NCI-H1436 treated with DMSO at 0.1 percent for 48 hours (cell line): ENCODE measurements around the gene IL17RE.
"Not testable (repeated sequence)": the region's sequence is repeated elsewhere in the genome, so short reads cannot be mapped to it uniquely, and the experiment has no call there.

Experiments used
- DNase-seq: peaks from one replicate; lab custom pipeline; 2025; lab: John Stamatoyannopoulos, UW

IL17RE gene

GRCh38 chr3:9935966-9936510 lies 33.4 kb downstream of the IL17RE start:
- DNase-seq: no peak

DNA sequence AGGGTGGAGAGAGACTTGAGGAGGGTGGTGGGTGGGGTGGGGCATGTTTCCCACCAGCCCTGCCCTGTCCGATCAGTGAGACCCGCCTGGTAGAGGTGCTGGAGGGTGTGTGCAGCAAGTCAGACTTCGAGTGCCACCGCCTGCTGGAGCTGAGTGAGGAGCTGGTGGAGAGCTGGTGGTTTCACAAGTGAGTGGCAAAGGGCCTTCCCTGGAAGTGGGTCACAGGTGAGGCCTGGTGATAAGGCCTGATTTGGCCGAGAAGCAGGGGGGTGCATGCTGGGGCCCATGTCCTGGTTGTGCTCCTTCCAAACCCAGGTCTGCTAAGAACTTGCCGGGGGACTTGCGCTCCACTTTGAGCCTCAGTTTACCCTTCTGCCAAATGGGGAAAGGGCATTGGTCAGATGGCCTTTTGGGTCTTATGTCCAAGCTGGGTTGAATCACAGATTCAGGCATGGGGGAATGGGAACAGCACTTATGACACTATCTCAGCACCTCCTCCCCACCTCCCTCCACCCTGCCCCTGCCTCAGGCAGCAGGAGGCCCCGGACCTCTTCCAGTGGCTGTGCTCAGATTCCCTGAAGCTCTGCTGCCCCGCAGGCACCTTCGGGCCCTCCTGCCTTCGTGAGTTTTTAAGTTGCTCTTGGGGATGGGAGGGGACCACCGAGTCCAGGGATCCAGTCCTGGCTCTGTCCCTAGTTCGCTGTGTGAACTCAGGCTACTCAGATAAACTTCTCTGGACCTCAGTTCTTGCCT lies 35.0 kb downstream of the IL17RE start:
- DNase-seq: no peak

DNA sequence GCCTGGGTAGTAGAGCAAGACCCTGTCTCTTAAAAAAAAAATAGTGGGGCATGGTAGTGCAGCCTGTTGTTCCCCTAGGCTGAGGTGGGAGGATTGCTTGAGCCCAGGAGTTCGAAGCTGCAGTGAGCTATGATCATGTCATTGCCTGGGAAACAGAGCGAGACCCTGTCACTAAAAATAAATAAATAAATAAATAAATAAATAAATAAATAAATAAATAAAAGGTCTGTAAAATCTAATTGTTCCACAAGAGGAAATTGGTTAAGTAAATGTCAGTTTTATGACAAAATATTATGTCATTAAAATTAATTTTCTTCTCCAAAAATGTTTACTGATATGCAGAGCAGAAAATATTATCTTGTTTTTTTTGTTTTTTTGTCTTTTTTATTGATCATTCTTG lies 36.3 kb downstream of the IL17RE start:
- DNase-seq: no peak

- not testable (repeated sequence) for DNase-seq
Observed at GRCh38 chr3:9939906-9940305, 37.3 kb downstream of the IL17RE start.

DNA sequence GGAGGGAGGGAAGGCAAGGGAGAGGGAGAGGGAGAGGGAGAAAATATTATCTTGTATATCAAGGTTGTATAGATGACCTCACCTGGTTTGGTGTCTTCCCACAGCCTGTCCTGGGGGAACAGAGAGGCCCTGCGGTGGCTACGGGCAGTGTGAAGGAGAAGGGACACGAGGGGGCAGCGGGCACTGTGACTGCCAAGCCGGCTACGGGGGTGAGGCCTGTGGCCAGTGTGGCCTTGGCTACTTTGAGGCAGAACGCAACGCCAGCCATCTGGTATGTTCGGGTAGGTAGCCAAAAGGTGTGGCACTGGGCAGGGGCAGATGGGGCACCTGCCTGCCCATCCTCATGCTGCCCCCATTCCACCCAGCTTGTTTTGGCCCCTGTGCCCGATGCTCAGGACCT lies 38.1 kb downstream of the IL17RE start:
- no peak for DNase-seq

DNA sequence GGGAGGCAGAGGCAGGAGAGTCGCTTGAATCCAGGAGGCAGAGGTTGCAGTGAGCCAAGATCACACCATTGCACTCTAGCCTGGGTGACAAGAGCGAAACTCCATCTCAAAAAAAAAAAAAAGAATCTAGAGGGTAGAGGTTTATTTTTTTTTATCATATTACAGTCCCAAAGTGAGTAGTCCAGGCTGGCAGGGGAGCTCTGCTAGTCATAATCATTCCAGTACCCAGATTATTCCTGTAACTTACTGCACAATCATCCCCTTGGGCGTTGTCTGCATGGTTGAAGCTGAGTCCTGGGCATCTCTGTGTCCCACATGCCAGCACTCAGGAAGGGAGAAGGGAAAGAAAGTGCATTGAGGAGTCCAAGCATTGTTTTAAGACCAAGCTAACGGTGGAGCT lies 39.5 kb downstream of the IL17RE start:
- DNase-seq: no peak

- DNase-seq: no peak
Observed at GRCh38 chr3:9942934-9943690, 40.5 kb downstream of the IL17RE start.

DNA sequence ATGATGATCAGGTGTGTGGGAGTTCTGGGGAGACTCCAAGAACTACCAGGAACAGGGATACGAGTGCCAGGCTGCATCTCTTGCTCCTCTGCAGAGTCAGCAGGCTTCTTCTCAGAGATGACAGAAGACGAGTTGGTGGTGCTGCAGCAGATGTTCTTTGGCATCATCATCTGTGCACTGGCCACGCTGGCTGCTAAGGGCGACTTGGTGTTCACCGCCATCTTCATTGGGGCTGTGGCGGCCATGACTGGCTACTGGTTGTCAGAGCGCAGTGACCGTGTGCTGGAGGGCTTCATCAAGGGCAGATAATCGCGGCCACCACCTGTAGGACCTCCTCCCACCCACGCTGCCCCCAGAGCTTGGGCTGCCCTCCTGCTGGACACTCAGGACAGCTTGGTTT lies 41.6 kb downstream of the IL17RE start:
- no peak for DNase-seq

GRCh38 chr3:9945358-9945757 lies 42.7 kb downstream of the IL17RE start:
- no peak for DNase-seq

GRCh38 chr3:9946112-9947024 lies 43.7 kb downstream of the IL17RE start:
- no peak for DNase-seq

DNA sequence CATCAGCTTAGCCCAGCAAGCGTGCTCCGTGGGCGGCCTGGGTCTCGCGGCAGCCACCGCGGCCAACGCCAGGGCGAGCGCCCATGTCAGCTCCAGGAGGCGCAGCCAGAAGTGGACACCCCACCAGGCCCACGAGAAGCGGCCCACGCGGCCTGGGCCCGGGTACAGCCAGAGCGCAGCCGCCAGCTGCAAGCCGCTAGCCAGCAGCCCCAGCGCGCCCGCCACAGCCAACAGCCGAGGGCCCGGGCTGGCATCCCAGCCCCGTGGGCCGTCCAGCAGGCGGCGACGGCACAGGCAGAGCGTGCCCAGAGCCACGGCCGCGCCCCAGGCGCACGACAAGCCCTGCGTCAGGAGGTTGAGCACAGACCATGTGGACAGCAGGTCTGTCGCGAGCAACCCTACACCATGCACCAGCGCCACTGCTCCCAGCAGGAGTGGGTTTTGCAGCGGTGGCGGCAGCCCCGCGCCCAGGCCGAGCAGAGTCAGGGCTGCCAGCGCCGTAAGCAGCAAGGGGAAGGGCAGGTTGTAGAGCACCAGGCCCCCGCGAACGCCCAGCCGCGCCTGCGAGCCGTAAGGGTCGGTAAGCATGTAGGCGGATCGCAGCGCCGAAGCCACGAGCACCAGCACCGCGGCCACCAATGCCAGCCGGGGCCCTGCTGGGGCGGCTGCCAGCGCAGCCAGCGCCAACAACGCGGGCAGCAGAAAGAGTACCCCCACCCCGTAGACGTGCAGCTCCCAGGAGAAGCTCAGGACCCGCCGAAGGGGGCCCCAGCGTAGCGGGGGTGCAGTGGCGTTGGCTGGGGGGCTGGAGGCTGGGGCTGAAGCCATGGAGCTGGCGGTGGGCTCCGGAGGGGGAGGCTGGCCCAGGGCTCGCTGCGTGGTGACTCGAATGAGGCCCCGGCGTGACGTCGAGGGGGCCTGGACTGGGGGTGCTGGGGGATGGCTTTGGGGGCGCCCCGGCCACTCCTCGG lies 44.7 kb downstream of the IL17RE start:
- DNase-seq: no peak

- DNase-seq: no peak
Observed at GRCh38 chr3:9948586-9948985, 45.9 kb downstream of the IL17RE start.

DNA sequence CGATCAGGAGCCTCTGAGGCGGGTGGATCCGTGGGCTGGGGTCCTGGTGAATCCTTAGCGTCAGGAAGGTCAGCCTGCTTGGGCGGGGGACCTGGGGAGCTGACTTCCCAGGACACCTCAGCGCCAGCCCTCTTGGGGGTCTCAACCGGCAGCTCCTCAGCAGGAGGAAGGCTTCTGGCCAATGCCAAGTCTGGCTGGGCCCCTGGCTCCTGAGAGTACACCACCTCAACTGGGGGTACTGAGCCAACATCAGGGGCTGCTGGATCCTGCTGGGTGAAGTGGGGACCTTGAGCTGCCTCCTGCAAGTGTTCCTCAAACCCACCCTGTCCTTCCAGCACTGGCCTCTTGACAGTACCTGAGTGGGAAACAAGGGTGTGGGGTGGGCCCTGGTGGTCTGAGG lies 46.5 kb downstream of the IL17RE start:
- DNase-seq: no peak

GRCh38 chr3:9949626-9950025 lies 47.0 kb downstream of the IL17RE start:
- DNase-seq: no peak

DNA sequence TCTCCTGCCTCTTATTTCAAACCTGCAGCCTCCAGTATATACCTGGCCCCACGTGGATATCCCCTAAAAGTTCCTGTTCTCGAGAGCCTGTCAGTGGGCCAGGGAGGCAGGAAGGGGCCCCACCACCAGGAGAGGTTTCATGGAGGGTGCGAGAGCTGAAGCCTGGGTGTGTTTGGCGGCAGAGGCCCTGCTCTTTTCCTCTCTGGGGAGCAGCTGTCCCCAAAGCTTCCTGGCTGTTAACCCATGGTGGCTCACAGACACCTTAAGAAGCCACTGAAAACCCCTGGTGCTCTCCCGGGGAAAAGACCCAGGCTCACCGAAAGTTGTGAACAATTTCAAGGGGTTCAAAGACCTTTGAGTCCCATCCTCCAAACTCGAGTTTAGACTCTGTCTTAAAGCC lies 48.5 kb downstream of the IL17RE start:
- no peak for DNase-seq

GRCh38 chr3:9951598-9951961 lies 48.9 kb downstream of the IL17RE start:
- DNase-seq: no peak

GRCh38 chr3:9951962-9952805 lies 49.5 kb downstream of the IL17RE start, which contains the start of gene PRRT3:
Gene PRRT3 (minus strand): TSS chr3:9952408. CDS start chr3:9950115, 2,293 bp downstream.
- no peak for DNase-seq

GRCh38 chr3:9955067-9955502 lies 52.4 kb downstream of the IL17RE start:
- DNase-seq: no peak

- no peak for DNase-seq
Observed at GRCh38 chr3:9955611-9956352, 53.1 kb downstream of the IL17RE start.
